ELF-1 (cell line): ENCODE results near the gene COPA.
A peak's percentile ranks its signal among the peaks of the same experiment; 100 is the strongest.
"Not testable (repeated sequence)": the region's sequence is repeated elsewhere in the genome, so short reads cannot be mapped to it uniquely, and the experiment has no call there.

ENCODE experiments used
- DNase-seq: peaks from one replicate; pipeline ENCODE4 v3.0.0-alpha.2; 2016; ENCODE audit warnings: low read depth, low spot score

COPA gene

DNA sequence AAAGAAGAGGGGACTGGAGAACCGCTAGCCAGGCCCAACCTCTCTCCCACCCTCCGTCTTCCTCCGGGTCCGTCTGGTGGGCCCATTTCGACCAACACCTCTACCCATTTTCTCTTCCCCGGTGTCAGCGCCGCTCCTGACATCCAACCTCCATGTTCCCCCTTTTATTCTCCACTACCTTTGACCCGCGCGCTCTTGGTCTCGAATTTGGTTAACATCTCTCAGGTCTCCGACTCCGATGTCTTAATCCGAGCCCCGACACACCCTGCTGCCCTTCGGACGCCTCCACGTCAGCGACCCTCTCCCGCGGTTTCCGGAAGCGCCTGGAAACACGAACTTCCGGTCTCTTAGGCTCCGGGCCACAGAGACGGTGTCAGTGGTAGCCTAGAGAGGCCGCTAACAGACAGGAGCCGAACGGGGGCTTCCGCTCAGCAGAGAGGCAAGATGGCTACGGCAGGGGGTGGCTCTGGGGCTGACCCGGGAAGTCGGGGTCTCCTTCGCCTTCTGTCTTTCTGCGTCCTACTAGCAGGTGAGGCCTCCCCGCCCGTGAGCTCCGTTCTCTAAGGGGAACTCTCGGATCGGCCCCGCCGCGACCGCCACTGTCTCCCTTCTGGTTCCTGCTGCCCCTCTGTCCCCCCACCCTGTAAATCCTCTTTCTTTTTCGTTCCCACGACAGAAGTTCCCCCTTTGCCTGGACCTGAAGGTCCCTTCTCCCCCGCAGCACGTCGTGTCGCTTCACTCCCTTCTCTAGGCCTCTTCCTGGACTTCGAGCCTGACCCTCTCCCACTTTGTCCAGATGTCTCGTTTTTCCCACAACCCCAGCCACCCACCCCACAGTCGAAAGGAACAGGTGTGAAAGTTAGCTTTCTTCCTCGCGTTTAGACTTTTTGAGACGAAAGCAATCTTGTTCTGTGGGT lies at the start of gene COPA, which contains the start of gene NCSTN:
COPA (minus strand) TSS at position 298 of the 917 bp plus-strand sequence; CDS start at position 218, 80 bp downstream.
NCSTN (plus strand) TSS at position 431 of the 917 bp plus-strand sequence; CDS start at position 445, 14 bp downstream.
- peak; percentile 96 for DNase-seq

DNA sequence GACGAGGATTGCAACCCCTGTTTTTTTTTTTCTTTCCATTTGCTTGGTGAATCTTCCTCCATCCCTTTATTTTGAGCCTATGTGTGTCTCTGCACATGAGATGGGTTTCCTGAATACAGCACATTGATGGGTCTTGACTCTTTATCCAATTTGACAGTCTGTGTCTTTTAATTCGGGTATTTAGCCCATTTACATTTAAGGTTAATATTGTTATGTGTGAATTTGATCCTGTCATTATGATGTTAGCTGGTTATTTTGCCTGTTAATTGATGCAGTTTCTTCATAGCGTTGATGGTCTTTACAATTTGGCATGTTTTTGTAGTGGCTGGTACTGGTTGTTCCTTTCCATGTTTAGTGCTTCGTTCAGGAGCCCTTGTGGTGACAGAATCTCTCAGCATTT lies 45.4 kb upstream of the COPA start:
- DNase-seq, result not testable (repeated sequence)

DNA sequence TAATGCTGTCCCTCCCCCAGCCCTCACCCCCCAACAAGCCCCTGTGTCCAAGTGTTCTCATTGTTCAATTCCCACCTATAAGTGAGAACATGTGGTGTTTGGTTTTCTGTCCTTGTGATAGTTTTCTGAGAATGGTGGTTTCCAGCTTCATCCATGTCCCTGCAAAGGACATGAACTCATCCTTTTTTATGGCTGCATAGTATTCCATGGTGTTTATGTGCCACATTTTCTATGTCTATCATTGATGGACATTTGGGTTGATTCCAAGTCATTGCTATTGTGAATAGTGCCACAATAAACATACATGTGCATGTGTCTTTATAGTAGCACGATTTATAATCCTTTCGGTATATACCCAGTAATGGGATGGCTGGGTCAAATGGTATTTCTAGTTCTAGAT lies 41.8 kb upstream of the COPA start:
- DNase-seq, result not testable (repeated sequence)

DNA sequence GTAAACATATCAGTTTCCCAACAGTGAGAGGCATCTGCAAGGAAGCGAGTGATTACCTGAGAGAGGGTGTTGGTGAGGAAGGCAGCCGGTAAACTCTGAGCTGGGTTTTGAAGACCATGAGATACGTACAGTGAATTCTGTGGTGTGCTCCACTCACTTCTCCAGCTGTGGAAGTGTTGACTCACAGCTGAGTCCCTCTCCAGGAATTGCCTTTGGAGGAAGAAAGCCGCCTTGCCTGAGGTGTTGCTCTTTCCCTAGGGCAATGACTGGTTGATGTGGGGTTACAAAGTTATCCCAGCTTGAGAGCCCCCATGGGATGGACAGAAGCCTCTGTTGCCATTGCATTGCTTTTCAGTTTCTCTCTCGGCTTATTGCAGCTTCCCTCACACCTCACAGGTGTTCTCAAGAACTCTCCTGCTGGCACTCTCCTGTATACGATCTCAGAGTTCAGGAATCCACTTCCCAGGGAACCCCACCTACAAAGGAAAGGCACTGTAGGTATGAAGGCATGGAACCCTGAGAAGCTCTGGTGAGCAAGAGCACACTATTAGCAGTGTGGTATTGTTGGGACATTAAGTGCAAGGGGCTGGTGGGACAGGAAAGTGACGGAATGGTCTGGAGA lies 34.6 kb upstream of the COPA start:
- DNase-seq, result no peak

DNA sequence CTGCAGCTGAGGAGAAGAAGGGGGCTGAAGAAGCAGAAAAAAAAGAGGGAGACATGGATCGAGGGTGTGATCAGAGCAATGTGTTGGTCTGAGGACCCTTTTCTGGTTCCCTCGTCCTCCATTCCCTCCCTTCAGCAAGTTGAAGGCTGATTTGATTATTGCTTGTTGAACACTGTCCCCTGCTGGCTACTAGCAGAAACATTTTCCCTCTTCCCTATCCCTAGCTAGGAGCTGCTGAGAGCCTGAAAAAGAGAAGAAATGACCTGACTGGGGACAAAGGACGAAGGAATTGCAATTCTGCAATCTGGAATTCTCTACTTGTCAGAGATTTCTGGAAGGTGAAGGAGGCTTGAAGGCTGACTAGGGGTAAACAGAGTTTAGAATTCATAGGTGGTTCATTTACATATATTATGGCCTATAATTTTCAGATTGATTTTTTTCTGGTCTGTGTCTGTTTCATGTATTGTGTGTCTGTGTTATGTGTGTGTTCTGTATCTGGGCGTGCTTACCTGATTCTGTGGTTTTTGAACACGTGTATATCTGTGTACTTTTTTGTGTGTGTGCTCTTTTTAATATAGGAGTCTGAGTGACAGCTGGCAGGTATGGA lies 33.6 kb upstream of the COPA start:
- DNase-seq, result peak; percentile 78

DNA sequence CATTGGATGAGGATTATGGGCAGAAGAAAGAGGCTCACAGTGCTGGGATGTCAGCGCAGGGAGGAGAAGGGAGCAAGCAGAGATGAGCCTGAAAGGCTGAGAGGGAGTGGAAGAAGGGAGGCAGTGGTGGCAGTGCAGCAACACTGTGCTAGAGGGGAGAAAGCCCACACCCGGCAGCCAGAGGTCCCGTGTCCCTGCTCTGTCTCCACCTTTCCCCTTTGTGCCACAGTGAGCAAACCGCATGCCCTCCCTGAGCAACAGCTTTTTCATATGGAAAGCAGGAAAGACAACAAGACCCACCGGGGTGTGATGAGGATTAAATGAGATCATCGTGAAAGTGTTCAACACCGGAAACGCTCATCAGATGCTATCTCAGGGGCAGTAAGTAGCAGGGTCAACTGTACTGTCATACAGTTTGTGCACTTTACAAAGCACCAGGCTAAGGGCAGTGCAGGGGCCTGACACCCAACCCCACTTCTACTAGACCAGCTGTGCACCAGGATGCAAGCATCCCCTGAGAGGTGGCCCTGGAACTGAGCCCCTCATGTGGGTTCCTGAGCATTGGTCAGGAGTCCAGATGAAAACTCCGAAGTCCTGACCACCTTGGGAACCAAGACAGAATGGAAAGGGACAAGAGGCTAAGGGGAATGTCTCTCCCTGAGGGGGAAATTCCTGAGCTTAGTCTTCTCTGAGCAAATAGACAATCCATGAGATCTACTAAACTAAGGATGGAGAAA lies 32.9 kb upstream of the COPA start:
- DNase-seq, result peak; percentile 80

DNA sequence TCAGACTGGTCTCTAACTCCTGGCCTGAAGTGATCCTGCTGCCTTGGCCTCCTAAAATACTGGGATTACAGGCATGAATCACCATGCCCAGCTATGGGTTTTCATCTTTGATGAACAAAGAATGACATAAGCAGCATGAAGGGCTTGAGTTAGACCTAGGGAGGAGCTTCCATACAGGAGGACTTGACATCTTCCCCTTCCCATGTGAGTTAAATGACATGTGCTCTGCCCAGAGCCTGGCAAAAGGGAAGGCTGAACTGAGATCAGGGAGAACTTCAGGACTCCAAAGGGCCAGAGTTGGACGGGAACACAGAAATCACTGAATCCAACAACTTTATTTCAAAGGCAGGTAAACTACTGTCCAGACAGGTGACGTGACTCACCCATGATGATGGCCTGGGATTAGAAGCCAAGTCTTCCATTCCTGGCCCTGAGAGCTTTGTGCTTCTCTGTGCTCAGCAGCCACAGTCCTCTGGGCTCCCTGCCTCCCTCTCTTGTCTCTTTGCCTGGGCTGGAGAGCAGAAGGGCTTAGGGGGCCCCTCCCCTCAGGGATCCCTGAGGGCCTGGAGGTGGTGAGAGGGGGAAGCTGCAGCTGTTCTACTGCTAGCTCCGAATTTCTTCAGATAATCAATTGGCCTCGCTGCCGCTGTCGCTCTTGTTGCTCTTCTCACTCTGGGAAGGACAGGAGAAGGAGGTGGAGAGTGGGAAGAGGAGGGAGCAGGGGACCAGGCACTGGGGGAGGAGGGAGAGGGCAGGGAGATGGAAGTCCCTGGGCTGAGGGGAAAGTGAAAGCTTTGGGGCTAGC lies 31.5 kb upstream of the COPA start:
- peak; percentile 76 for DNase-seq

DNA sequence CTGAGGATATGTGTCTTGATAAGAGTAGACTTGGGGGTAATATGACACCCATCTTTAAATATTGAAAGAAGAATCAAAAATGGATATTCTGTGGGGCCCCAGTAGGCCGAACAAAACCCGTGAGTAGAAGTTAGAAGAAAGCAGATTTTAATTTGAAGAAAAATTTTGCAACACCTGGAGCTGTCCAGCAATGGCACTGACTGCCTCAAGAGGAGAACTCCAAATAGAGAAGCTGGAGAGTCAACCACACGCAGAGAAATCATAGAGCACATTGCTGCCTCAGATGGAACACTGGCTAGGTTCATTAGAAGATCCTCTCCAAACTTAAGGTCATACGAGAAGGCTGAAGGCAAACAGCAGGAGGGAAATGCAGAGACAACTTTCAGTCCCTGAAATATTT lies 30.6 kb upstream of the COPA start:
- no peak for DNase-seq

DNA sequence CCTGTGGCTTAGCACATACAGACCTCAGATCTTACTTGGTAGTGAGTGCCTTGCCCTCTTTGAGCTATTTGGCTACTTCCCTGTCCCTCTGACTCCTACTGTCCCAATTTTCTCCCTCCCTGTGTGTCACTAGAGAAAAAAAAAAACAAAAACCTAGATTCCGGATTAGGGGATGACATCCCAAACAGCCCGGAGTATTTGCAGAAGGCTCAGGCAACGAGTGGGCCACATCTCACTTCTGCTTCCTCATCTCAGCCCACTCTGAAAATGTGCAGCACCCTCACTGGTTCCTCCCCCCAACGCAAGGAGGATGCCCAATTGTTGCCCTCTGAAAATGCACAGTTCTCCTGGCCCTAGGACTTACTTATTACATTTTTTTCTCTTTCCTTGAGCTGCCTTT lies 28.7 kb upstream of the COPA start:
- DNase-seq, result no peak

DNA sequence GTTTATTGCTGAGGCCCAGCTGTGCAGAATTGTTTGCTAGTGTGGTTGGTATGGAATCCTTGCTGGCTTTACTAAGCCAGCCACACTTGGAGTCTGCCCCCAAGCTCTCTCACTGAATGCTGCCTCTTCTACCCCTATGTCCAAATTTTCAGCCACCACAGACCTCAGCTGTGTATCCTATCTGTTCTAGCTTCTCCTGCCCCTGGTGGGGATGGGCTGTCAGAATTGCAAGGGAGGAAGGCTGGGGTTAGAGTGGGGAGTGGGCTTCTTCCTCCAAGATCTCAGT lies 28.2 kb upstream of the COPA start:
- DNase-seq, result no peak

DNA sequence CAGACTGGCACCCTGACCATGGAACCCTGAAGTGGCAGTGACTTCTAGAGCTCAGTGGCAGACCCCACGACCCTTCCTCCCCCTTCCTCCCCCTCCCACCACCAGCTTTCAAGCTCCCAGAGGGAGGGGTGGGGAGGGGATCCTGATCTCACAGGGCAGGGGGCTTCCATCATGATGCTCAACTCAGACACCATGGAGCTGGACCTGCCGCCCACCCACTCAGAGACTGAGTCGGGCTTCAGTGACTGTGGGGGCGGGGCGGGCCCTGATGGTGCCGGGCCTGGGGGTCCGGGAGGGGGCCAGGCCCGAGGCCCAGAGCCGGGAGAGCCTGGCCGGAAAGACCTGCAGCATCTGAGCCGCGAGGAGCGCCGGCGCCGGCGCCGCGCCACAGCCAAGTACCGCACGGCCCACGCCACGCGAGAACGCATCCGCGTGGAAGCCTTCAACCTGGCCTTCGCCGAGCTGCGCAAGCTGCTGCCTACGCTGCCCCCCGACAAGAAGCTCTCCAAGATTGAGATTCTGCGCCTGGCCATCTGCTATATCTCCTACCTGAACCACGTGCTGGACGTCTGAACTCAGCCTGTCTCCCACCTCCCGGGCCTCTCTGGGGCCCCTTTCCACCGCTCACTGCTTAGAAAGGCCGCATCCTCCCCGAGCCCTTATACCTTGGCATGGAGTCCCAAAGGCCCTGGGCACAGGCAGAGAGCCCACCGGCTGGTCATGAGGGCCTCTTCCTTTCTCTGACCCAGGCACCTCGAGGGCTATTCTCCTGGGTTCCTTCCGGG lies 27.7 kb upstream of the COPA start:
- DNase-seq, result no peak

DNA sequence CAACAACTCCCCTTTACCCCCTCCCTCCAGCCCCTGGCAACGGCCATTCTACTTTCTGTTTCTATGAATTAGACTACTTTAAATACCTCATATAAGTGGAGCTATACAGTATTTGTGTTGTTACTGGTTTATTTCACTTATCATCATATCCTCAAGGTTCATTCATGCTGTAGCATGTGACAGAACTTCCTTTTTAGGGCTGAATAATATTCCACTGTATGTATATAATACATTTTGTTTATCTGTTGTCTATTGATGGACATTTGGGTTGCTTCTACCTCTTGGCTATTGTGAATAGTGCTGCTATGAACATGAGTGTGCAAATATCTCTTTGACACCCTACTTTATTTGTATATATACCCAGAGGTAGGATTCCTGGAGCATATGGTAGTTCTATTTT lies 26.0 kb upstream of the COPA start:
- no peak for DNase-seq

DNA sequence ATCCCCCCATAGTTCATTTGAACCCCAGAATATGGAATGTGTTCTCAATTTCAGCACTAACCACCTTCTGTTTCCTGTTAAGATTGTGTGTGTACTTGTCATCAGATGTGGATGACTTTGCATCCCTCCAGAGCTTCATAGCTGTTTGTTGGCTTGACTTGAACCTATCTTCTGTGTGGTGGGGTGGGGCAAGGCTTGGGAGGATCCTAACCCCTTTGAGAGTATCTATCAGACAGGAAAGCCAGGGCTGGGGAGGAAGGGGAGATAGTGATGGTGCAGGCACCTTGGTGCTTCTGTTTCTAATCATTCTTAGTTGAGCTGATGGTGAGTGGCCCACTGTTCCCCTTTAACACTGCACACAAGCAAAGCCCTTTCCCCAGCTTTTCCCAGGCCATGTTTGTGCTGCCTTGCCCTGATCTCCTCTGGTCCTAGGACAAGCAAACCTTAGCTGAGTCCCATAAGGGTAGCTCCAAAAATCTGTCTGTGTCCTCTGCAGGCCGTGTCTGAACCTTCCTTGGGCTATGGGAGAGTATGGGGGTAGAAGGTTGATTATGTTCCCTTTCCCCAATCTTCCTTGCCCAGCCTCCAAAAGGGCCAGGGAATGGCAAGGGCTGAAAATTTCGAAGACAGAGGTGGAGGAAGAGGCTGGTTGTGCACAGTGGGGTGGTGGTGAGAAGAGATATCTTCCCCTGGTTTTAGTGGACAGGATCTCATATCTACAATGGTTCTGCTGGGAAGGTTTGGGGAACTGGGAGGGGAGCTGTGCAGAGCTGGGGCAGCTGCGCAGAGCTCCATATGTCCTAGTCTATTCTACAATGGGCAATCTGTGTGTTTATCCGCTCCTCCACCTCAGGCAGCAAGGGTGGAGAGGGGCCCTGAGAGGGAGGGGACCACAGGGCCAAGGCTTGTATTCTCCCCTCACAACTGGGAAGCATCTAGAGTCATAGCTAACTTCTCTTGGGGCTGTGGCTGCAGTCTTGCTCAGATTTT lies 25.2 kb upstream of the COPA start:
- no peak for DNase-seq

DNA sequence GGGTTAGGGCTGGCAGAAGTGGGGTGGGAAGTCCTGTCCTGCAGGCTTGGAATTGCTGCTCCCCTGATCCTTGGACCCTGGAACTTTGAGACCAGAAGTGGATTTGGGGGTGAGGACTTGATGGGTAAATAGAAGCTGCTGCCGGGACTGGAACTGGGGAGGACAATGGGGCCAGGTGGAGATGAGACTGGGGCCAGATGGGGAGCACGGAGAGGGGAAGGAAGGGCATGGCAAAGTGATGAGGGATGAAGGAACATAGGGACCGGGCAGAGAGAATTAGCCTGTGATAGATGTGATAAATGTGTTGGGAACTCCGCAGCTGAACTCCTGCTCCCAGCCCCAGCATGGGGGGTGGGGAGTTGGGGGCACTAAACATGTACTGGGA lies 24.5 kb upstream of the COPA start:
- no peak for DNase-seq

DNA sequence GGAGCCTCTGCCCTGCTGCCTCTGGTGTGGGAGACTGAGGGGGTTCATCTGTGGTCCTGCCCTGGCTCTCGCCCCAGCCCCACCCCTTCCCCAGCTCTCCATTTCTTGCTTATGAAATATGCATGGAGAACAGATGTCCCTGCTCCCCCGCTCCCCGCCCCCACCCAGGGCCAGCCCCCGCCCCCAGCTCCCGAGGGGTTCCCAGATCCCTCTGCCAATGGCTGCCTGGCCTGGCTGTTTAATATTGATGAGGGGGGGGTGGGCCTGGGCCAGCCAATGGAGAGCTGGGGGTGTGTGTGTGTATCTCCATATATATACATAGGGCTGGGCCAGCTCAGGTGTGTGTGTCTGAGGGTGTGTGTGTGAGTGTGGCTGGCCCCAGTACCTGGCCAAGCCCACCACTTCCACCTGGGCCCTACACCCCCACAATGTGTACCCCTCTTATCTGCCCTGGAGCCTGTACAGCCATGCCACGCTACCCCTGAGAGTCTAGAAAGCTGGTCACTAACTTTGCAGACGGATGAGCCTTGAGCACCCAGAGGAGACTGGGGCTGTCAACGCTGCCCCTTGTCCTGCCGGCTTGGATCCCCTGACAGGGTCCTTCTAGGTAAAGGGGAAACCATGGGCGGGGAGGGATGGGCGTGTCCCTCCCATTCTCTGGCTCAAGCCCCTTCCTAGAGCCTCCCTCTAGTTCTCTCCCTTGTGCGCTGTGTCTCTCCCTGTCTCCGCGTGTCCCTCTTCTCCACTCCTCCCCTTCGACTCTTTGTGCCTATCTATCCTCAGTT lies 23.9 kb upstream of the COPA start, which contains the start of gene NHLH1:
NHLH1 (plus strand) TSS at position 341 of the 785 bp plus-strand sequence. CDS start 3,661 bp downstream, outside the sequence.
- DNase-seq, result no peak

DNA sequence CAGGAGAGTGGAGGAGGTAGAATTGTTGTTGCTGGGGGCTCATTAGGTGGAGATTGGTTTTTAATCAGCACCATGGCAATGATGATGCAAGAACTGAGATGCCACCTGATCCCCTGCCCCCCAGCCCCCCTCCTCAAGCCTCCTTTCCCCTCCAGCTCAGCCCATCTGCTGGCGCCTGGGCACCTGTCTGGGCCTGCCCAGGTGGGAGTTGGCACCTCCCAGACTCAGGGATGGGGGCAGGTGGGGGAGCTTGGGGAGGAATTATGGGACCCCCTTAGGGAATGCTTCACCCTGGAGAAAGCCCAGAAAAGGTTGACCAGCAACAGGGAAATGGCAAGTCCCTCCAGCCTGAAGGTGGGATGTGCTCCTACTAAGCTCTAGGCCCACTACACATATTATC lies 22.3 kb upstream of the COPA start:
- DNase-seq, result no peak

DNA sequence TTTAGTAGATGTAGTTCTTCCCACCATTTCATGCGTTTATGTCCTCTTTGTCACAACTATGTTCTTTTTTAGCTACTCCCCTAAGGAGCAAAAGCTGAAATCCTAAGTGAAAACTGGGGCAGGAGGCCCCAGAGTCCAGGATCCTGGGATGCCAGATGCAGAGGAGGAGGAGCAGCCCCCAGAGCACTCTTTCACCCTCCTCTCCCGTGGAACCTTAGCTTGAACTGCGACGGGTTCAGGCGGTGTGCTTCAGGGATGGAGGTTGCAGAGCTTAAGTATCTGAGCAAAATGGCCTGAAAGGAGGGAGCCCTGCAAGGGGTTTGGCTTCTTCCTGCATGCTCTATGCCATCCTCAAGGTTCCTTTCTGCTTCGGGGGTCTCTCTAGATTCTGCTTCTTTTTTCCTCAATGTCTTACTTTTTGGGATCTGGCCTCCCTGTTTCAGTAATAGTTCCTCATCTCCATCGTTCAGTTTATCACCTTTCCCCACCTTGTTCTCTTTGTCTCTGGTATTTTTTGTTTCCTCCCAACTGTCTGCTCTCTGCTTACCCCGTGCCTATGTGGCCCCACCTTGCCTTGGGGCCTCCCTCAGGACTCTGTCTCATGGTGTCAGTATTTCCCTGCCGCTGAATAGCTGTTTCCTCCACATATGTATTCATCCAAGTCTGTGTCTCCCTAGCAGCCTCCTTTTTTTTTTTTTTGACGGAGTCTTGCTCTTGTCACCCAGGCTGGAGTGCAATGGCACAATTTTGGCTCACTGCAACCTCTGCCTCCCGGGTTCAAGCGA lies 21.1 kb upstream of the COPA start:
- no peak for DNase-seq
